GM21737 (cell line): Measurements from ENCODE around the gene GLDC.

ENCODE experiments used
- ATAC-seq: cut with Tn5 transposase; IDR thresholded peaks from one replicate; pipeline ENCODE4 v1.9.1; 2021; ENCODE audit warnings: mild to moderate bottlenecking, moderate library complexity; ENCODE audit not compliant: unreplicated experiment

Gene GLDC

GRCh38 chr9:6665628-6666027 is 20.1 kb upstream of the GLDC start:
- no peak for ATAC-seq

GRCh38 chr9:6664204-6664680 is 18.7 kb upstream of the GLDC start:
- ATAC-seq: no peak

- ATAC-seq: no peak
These were observed 15.0 kb upstream of the GLDC start for GRCh38 chr9:6660512-6660911.

- ATAC-seq: no peak
These were observed 13.3 kb upstream of the GLDC start for GRCh38 chr9:6658628-6659353.

- no peak for ATAC-seq
These were observed 11.2 kb upstream of the GLDC start for GRCh38 chr9:6656614-6657300.

- ATAC-seq: peak; percentile 80
These were observed 9.5 kb upstream of the GLDC start for GRCh38 chr9:6655036-6655435.

- no peak for ATAC-seq
These were observed 736 bp upstream of the GLDC start for GRCh38 chr9:6646293-6646636.

- peak; percentile 29 for ATAC-seq
These were observed 499 bp downstream of the GLDC start for GRCh38 chr9:6645105-6645354.

GRCh38 chr9:6644346-6645104 is 1.0 kb downstream of the GLDC start:
- no peak for ATAC-seq

GRCh38 chr9:6641961-6642360 is 3.6 kb downstream of the GLDC start:
- no peak for ATAC-seq

- ATAC-seq: no peak
These were observed 4.0 kb downstream of the GLDC start for GRCh38 chr9:6641561-6641960.

GRCh38 chr9:6641056-6641455 is 4.5 kb downstream of the GLDC start:
- ATAC-seq: no peak

GRCh38 chr9:6640268-6641051 is 5.1 kb downstream of the GLDC start:
- ATAC-seq: no peak

GRCh38 chr9:6639622-6640021 is 5.9 kb downstream of the GLDC start:
- ATAC-seq: no peak

- ATAC-seq: no peak
These were observed 11.1 kb downstream of the GLDC start for GRCh38 chr9:6634444-6634843.

- ATAC-seq: no peak
These were observed 12.2 kb downstream of the GLDC start for GRCh38 chr9:6633378-6633777.

GRCh38 chr9:6632516-6633183 is 12.9 kb downstream of the GLDC start:
- peak; percentile 92 for ATAC-seq

- ATAC-seq: peak; percentile 16
These were observed 14.4 kb downstream of the GLDC start for GRCh38 chr9:6631207-6631512.

GRCh38 chr9:6630502-6631206 is 14.9 kb downstream of the GLDC start:
- ATAC-seq: peak; percentile 64

- ATAC-seq: no peak
These were observed 16.8 kb downstream of the GLDC start for GRCh38 chr9:6628704-6629103.
